ENCODE measurements around the gene TXN. TPM values are rescaled to one million over a fixed set of nuclear protein-coding genes. Genes with fewer than 3 reads are reported as not detected.

TXN gene
- total and polyA plus RNA-seq, 2 of the 8 experiments (the other 6 are each of a cell fraction or from before 2014, with no cell fraction given): 297 to 419 TPM

GRCh38 chr9:110259566-110259965 is 3.3 kb upstream of the TXN start:
- H3K4me2 ChIP-seq (ENCODE audit: insufficient read depth in 1 of 2, low read depth in 2 of 2, low read length in 2 of 2): no peak overlapping the region

More at GRCh38 chr9:110259566-110259965, 3.3 kb upstream of the TXN start:
- no peak for DNase-seq (ENCODE audit: low read depth in 1 of 2, low spot score in 2 of 2)
- Histone ChIP-seq H3K4me3 (ENCODE audit: extremely low read depth in 1 of 4, insufficient read depth in 2 of 4, low read depth in 3 of 4, low read length in 4 of 4) (no peak overlapping the region), H3K23ac (ENCODE audit: insufficient read length) (no peak overlapping the region), H2BK120ac (replicated peaks; ENCODE audit: low read depth, low read length) (no peak overlapping the region), H4K5ac (ENCODE audit: insufficient read length, low read depth, low read length) (no peak overlapping the region), H3K9me3 (ENCODE audit: insufficient read depth in 2 of 2, low read depth in 1 of 2, low read length in 1 of 2) (no peaks in the 10 kb centered on the region), H3K56ac (replicated peaks; ENCODE audit: insufficient read length, low read depth, low read length) (no peak overlapping the region), H3K4ac (replicated peaks; ENCODE audit: insufficient read length, low read depth, low read length) (no peak overlapping the region), H2AFZ (ENCODE audit: low read length) (no peak overlapping the region), H3K79me2 (ENCODE audit: control insufficient read depth in 1 of 2, insufficient read depth in 2 of 2, low read length in 2 of 2) (peaks cover 14 to 15% of the 10 kb centered on the region in 2 experiments), H4K91ac (replicated peaks; ENCODE audit: insufficient read length, low read length) (no peak overlapping the region), H3K36me3 (ENCODE audit: control insufficient read depth in 2 of 4, insufficient read depth in 4 of 4, low read length in 3 of 4) (no peaks in the 10 kb centered on the region), H3K27ac (ENCODE audit: low read depth, low read length) (no peak overlapping the region), H4K20me1 (replicated peaks in 1 of 2; ENCODE audit: control insufficient read depth in 1 of 2, insufficient read depth in 2 of 2, low read length in 2 of 2) (peaks cover 1 to 2% of the 10 kb centered on the region in 2 experiments), H2BK5ac (ENCODE audit: low read depth, low read length) (no peak overlapping the region), H3K9ac (replicated peaks in 1 of 4; ENCODE audit: extremely low read depth in 1 of 4, low read depth in 3 of 4, low read length in 3 of 4) (no peak overlapping the region), H2BK20ac (ENCODE audit: low read length) (no peak overlapping the region), H3K79me1 (ENCODE audit: low read depth, low read length) (peaks cover 5% of the 10 kb centered on the region; the same call in 1 of the 2 replicates), H3K18ac (ENCODE audit: extremely low read depth, low read length) (no peak overlapping the region), H2BK15ac (ENCODE audit: low read length) (no peak overlapping the region), H3K4me1 (replicated peaks in 1 of 4; ENCODE audit: control insufficient read depth in 3 of 4, insufficient read depth in 4 of 4, low read length in 3 of 4) (peaks cover 3 to 16% (median 7%) of the 10 kb centered on the region in 4 experiments; a peak in 6 of 7 replicates), H4K8ac (ENCODE audit: extremely low read depth, insufficient read depth, low read length) (no peak overlapping the region), H3K23me2 (ENCODE audit: low read depth, low read length) (peaks cover 11% of the 10 kb centered on the region), H3K14ac (ENCODE audit: insufficient read length) (no peak overlapping the region), H2BK12ac (ENCODE audit: low read depth, low read length) (no peak overlapping the region), H2AK5ac (ENCODE audit: low read depth, low read length) (no peak overlapping the region), H3K27me3 (replicated peaks in 1 of 4; ENCODE audit: control insufficient read depth in 3 of 4, extremely low read depth in 1 of 4, insufficient read depth in 3 of 4, low read length in 3 of 4) (no peaks in the 10 kb centered on the region; a peak in 1 of 7 replicates)
- no peak for FAIRE-seq
- POLR2A ChIA-PET (ENCODE audit: partially characterized antibody): interaction anchor here (4.1 kb wide), 1 partner anchor 10 kb away, joined by 44 read pairs; no protein-coding TSS in a partner anchor
- CTCF ChIA-PET (ENCODE audit: partially characterized antibody): interaction anchor here (1.1 to 4.1 kb wide), 2 partner anchors 9 to 22 kb away, joined by 3 to 16 read pairs; no protein-coding TSS in a partner anchor
- TF ChIP-seq SIX5 (IDR thresholded peaks at IDR 0.05; ENCODE audit: low read depth, low read length): no peak
- TF ChIP-seq CREB1 (IDR thresholded peaks at IDR 0.05): no peak
- TF ChIP-seq SAP30 (IDR thresholded peaks at IDR 0.05; ENCODE audit: insufficient read depth, insufficient replicate concordance, low read length): no peak
- TF ChIP-seq, protein P1, sequence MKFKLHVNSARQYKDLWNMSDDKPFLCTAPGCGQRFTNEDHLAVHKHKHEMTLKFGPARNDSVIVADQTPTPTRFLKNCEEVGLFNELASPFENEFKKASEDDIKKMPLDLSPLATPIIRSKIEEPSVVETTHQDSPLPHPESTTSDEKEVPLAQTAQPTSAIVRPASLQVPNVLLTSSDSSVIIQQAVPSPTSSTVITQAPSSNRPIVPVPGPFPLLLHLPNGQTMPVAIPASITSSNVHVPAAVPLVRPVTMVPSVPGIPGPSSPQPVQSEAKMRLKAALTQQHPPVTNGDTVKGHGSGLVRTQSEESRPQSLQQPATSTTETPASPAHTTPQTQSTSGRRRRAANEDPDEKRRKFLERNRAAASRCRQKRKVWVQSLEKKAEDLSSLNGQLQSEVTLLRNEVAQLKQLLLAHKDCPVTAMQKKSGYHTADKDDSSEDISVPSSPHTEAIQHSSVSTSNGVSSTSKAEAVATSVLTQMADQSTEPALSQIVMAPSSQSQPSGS (IDR thresholded peaks at IDR 0.05; ENCODE audit: low read length): no peak
- TF ChIP-seq HDAC6 (IDR thresholded peaks at IDR 0.05; ENCODE audit: low read depth, low read length): no peak
- no peak for TF ChIP-seq JUND (IDR thresholded peaks at IDR 0.05; ENCODE audit: low read length)
- no peak for TF ChIP-seq TCF12 (IDR thresholded peaks at IDR 0.05; ENCODE audit: low read depth, low read length)
- TF ChIP-seq SIN3A (conservative IDR thresholded peaks at IDR 0.05 in 1 of 2, IDR thresholded peaks at IDR 0.05 in 1 of 2; ENCODE audit: low read depth in 1 of 2, low read length in 2 of 2): no peak
- 90% methylated on average over 2 of the region's 2 CpGs; no CpG with 5 or more reads in 1 of the 2 experiments for WGBS, 2 experiments (ENCODE audit: extremely low coverage in 1 of 2, insufficient coverage in 1 of 2, insufficient read length in 1 of 2, insufficient replicate concordance in 2 of 2, low coverage in 1 of 2, low lambda C conversion rate in 2 of 2, missing lambda C conversion rate in 1 of 2)

Data from H1 (cell line).